Measurements from ENCODE around the gene HADH. TPM values are rescaled to one million over a fixed set of nuclear protein-coding genes. Genes with fewer than 3 reads are reported as not detected.

Gene HADH
- total RNA-seq, 1 donor from 2014 or later: 238 TPM

DNA sequence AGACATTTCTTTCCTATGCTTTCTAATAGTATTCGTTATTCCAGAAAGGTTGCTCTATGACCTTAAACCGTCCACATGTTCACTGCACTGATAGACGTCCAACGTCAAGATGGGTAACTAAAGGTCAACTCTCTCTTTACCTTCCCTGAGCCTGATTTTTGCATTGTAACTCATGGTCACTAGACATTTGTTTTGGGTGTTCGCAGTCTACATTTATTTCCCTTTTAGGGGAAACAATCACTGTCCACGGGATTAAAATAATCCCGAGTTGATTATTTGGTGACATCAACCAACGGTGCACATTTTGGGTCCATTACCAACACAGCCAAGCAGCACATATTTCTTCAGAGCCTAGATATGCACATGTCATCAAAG, 540 bp upstream of the HADH start:
- H3K4me3 ChIP-seq: peak overlapping the region; percentile 80
- TF ChIP-seq, protein P1, sequence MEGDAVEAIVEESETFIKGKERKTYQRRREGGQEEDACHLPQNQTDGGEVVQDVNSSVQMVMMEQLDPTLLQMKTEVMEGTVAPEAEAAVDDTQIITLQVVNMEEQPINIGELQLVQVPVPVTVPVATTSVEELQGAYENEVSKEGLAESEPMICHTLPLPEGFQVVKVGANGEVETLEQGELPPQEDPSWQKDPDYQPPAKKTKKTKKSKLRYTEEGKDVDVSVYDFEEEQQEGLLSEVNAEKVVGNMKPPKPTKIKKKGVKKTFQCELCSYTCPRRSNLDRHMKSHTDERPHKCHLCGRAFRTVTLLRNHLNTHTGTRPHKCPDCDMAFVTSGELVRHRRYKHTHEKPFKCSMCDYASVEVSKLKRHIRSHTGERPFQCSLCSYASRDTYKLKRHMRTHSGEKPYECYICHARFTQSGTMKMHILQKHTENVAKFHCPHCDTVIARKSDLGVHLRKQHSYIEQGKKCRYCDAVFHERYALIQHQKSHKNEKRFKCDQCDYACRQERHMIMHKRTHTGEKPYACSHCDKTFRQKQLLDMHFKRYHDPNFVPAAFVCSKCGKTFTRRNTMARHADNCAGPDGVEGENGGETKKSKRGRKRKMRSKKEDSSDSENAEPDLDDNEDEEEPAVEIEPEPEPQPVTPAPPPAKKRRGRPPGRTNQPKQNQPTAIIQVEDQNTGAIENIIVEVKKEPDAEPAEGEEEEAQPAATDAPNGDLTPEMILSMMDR (IDR thresholded peaks at IDR 0.05; ENCODE audit: borderline replicate concordance): no peak
- peaks cover 71% of the 10 kb centered on the region for H3K4me1 ChIP-seq

DNA sequence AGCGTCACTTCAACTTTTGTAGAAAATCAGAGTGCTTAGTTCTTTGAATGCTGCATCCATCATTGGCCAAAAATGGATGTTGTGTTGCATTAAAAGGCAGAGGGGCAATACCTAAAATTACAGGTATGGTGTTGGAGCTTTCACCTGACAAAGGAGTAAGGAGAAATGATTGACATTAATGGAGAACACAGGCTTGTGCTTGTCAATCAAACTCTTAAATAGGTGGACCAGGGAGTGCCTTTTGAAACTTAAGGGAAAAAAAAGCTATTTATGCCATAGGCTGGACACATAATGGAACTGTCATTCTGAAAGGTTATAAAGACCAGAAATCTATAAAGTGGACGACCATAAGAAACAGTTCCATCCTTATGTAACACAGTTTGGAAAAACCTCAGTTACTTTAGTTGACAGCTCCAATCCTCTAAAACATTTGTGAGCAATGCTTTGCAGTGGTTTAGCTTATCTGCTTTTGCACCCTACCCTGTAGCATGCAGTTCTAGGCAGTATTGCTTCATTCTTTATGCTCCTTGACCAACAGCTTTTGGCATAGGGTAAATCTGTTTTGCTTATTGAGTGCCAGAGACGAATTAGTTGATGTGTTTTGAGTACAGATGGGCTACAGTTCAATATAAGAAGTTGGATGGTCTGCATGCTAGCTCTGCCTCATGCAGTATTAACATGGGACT, 2.4 kb downstream of the HADH start:
- Histone ChIP-seq H3K4me3 (peak overlapping the region; percentile 80), H3K36me3 (no peaks in the 10 kb centered on the region), H3K9me3 (replicated peaks) (no peaks in the 10 kb centered on the region), H3K27me3 (ENCODE audit: low read depth) (no peaks in the 10 kb centered on the region), H3K4me1 (peaks cover 96% of the 10 kb centered on the region), H3K27ac (replicated peaks) (peak overlapping the region; percentile 90)
- DNase-seq: no peak
- intact Hi-C loops (cut with micrococcal nuclease): no loop called here
- TF ChIP-seq, protein P1 (IDR thresholded peaks at IDR 0.05; ENCODE audit: borderline replicate concordance): no peak

More for the DNA sequence above, 540 bp upstream of the HADH start:
- intact Hi-C loops (cut with micrococcal nuclease): no loop called here
- DNase-seq: no peak
- Histone ChIP-seq H3K36me3 (no peaks in the 10 kb centered on the region), H3K27ac (replicated peaks) (peak overlapping the region; percentile 90), H3K9me3 (replicated peaks) (no peaks in the 10 kb centered on the region), H3K27me3 (ENCODE audit: low read depth) (no peaks in the 10 kb centered on the region)

DNA sequence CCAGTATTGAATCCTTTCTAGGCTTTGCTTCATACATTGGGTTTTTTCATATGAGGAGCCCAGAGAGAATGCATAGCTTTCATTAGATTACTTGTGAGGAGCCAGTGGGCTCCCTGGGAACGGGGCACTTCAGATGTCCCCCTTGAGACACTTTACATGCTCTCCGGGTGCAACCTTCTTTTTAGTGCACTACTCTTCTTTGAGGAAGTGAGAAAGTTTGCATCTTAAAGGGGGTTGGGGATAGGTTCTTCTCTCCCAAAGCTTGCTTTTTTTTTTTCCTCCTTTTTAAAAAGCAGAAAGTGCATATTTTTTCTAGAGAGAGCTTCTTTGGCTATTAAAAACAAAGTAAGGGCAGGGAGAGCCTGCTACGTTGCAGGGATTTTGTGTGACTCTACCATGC, 4.3 kb downstream of the HADH start:
- H3K36me3 ChIP-seq: no peaks in the 10 kb centered on the region
- H3K4me3 ChIP-seq: peak overlapping the region; percentile 80
- intact Hi-C loops (cut with micrococcal nuclease): no loop called here
- H3K9me3 ChIP-seq (replicated peaks): no peaks in the 10 kb centered on the region
- H3K27me3 ChIP-seq (ENCODE audit: low read depth): no peaks in the 10 kb centered on the region
- peaks cover 95% of the 10 kb centered on the region for H3K4me1 ChIP-seq
- H3K27ac ChIP-seq (replicated peaks): peak overlapping the region; percentile 90
- TF ChIP-seq, protein P1 (IDR thresholded peaks at IDR 0.05; ENCODE audit: borderline replicate concordance): no peak
- no peak for DNase-seq

DNA sequence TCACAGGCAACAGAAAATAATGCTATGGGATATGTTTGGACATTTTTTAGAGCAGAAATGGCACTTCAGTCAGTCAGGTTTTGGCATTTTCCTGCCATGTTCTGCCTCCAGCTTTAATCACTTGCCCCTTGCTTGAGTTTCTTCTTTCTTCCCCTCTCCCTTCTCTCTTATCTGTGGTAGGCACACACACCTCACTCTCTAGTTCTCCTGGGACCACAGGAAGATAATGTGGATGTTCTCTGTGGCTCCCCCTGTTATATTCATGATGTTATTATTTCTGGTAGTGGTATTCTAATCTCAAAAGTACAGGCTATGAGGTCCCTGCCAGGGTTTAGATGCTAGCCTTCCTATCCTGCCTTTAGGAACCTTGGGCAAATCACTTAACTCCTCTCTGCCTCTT, 5.2 kb downstream of the HADH start:
- H3K4me1 ChIP-seq: peaks cover 98% of the 10 kb centered on the region
- peak overlapping the region; percentile 90 for H3K27ac ChIP-seq (replicated peaks)
- no peak for DNase-seq
- intact Hi-C loops (cut with micrococcal nuclease): no loop called here
- no peaks in the 10 kb centered on the region for H3K27me3 ChIP-seq (ENCODE audit: low read depth)
- TF ChIP-seq, protein P1 (IDR thresholded peaks at IDR 0.05; ENCODE audit: borderline replicate concordance): no peak
- H3K4me3 ChIP-seq: peak overlapping the region; percentile 80
- no peaks in the 10 kb centered on the region for H3K9me3 ChIP-seq (replicated peaks)
- no peaks in the 10 kb centered on the region for H3K36me3 ChIP-seq

DNA sequence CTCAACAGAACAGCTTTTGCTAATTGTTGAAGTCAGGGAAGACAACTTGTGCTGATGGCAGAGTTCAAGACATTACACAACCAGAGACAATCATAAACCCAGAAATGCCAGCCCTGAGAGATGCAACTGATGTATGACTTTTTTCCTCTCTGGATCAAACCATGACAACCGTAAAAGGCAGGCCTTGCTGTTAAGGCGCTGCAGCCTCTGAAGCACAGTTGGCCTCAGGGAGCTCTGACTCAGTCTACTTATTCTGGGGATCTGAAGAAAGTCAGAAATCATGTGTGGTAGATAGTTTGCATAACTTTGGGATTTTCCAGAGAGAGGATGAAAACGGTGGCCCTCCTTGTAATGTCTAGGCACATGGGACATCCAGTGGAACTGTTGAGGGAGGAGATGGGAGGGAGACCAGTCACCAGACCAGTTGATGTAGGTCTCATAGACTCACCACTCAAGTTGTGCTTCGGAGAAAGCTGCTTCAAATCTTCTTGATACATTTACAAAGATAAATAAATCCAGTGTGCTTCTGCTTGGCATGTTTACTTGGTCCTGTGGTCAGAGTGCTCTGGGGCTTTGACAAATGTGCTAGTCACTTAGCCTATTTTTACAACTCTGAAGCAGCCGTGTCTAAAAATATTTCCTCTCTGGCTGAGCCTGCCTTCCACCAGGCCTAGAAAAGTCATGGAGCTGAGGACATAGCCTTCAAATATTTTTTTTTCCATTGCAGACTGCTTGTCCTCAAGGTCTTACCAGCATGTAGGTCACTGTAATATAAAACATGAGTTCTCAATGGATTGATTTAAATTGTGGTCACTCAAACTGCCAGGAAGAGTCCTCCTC, 7.5 kb downstream of the HADH start:
- Histone ChIP-seq H3K27ac (replicated peaks) (peak overlapping the region; percentile 90), H3K4me1 (peaks cover 97% of the 10 kb centered on the region), H3K36me3 (no peaks in the 10 kb centered on the region), H3K4me3 (peak overlapping the region; percentile 7), H3K27me3 (ENCODE audit: low read depth) (no peaks in the 10 kb centered on the region), H3K9me3 (replicated peaks) (no peaks in the 10 kb centered on the region)
- no peak for DNase-seq
- TF ChIP-seq, protein P1 (IDR thresholded peaks at IDR 0.05; ENCODE audit: borderline replicate concordance): no peak
- intact Hi-C loops (cut with micrococcal nuclease): no loop called here

Measured in left ventricle myocardium inferior (tissue), 1 donor.